HFF-Myc (cell line): ENCODE results near the gene MRPS14.
A peak's percentile ranks its signal among the peaks of the same experiment; 100 is the strongest.

Source experiments
- DNase-seq: peaks from one replicate; pipeline ENCODE4 v3.0.0-alpha.2; 2011; ENCODE audit warnings: low read depth; ENCODE audit errors: extremely low read depth
- H3K4me3 ChIP-seq: replicated peaks from 2 replicates; pipeline ENCODE4 v1.5.1; 2011; ENCODE audit warnings: low read depth, mild to moderate bottlenecking, control low read depth, low read length
- CTCF ChIP-seq: IDR thresholded peaks from 2 replicates; pipeline ENCODE4 v1.5.1; 2012; ENCODE audit warnings: mild to moderate bottlenecking, low read depth, low read length, control low read depth; ENCODE audit errors: missing control alignments

MRPS14 gene

GRCh38 chr1:174997041-174997440 lies 26.2 kb downstream of the MRPS14 start:
- no peak overlapping the region for H3K4me3 ChIP-seq
- no peak for TF ChIP-seq CTCF
- DNase-seq: no peak

GRCh38 chr1:174996476-174996875 lies 26.7 kb downstream of the MRPS14 start:
- DNase-seq: no peak
- no peak overlapping the region for H3K4me3 ChIP-seq
- TF ChIP-seq CTCF: no peak

- no peak overlapping the region for H3K4me3 ChIP-seq
- TF ChIP-seq CTCF: no peak
Observed at GRCh38 chr1:174995916-174996315, 27.3 kb downstream of the MRPS14 start.

GRCh38 chr1:174995121-174995520 lies 28.1 kb downstream of the MRPS14 start:
- DNase-seq: no peak
- no peak overlapping the region for H3K4me3 ChIP-seq
- no peak for TF ChIP-seq CTCF

More at GRCh38 chr1:174995916-174996315, 27.3 kb downstream of the MRPS14 start:
- DNase-seq: no peak

GRCh38 chr1:174991473-174991872 lies 31.8 kb downstream of the MRPS14 start:
- TF ChIP-seq CTCF: no peak
- H3K4me3 ChIP-seq: no peak overlapping the region
- no peak for DNase-seq

GRCh38 chr1:174990382-174990999 lies 32.7 kb downstream of the MRPS14 start:
- peak overlapping the region; percentile 43 for H3K4me3 ChIP-seq
- TF ChIP-seq CTCF: no peak
- DNase-seq: peak; percentile 59
